ENCODE measurements around the gene GRAMD1B.

Gene GRAMD1B

GRCh38 chr11:123588117-123588863 lies 158.2 kb downstream of the GRAMD1B start:
- Histone ChIP-seq H3K9ac (ENCODE audit: low read length in 5 of 5) (no peak overlapping the region), H3K27ac (ENCODE audit: low read depth, low read length) (no peak overlapping the region), H3K9me3 (ENCODE audit: control insufficient read depth in 5 of 5, low read length in 5 of 5) (no peaks in the 10 kb centered on the region), H3K36me3 (ENCODE audit: control insufficient read depth in 5 of 5, insufficient read depth in 5 of 5, low read length in 5 of 5) (no peaks in the 10 kb centered on the region), H3K27me3 (ENCODE audit: control insufficient read depth in 5 of 5, insufficient read depth in 4 of 5, low read length in 5 of 5) (peaks cover 0 to 7% (median 4%) of the 10 kb centered on the region in 5 donors), H3K4me3 (ENCODE audit: low read depth in 1 of 5, low read length in 5 of 5) (no peak overlapping the region), H3K4me1 (ENCODE audit: control insufficient read depth in 5 of 5, insufficient read depth in 5 of 5, low read length in 5 of 5) (peaks cover 0 to 6% (median 0%) of the 10 kb centered on the region in 5 donors)

DNA sequence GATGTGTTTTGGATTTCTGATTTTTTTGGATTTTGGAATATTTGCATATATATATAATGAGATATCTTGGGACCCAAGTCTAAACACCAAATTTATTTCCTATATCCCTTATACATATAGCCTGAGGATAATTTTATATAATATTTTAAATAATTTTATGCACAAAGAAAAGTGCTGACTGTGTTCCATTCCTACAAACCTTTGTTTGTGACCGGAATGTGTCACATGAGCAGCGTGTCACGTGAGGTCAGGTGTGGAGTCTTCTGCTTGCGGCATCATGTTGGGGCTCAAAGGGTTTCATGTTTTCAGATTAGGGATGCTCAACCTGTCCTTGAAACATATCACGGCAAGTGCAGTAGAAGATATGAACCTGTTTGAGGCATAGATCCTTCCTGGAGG lies 158.8 kb downstream of the GRAMD1B start:
- H3K4me1 ChIP-seq (ENCODE audit: control insufficient read depth in 5 of 5, insufficient read depth in 5 of 5, low read length in 5 of 5): peaks cover 0 to 6% (median 0%) of the 10 kb centered on the region in 5 donors
- H3K9me3 ChIP-seq (ENCODE audit: control insufficient read depth in 5 of 5, low read length in 5 of 5): no peaks in the 10 kb centered on the region
- no peaks in the 10 kb centered on the region for H3K36me3 ChIP-seq (ENCODE audit: control insufficient read depth in 5 of 5, insufficient read depth in 5 of 5, low read length in 5 of 5)
- H3K4me3 ChIP-seq (ENCODE audit: low read depth in 1 of 5, low read length in 5 of 5): no peak overlapping the region
- H3K27me3 ChIP-seq (ENCODE audit: control insufficient read depth in 5 of 5, insufficient read depth in 4 of 5, low read length in 5 of 5): peaks cover 0 to 7% (median 4%) of the 10 kb centered on the region in 5 donors
- no peak overlapping the region for H3K27ac ChIP-seq (ENCODE audit: low read depth, low read length)
- no peak overlapping the region for H3K9ac ChIP-seq (ENCODE audit: low read length in 5 of 5)

DNA sequence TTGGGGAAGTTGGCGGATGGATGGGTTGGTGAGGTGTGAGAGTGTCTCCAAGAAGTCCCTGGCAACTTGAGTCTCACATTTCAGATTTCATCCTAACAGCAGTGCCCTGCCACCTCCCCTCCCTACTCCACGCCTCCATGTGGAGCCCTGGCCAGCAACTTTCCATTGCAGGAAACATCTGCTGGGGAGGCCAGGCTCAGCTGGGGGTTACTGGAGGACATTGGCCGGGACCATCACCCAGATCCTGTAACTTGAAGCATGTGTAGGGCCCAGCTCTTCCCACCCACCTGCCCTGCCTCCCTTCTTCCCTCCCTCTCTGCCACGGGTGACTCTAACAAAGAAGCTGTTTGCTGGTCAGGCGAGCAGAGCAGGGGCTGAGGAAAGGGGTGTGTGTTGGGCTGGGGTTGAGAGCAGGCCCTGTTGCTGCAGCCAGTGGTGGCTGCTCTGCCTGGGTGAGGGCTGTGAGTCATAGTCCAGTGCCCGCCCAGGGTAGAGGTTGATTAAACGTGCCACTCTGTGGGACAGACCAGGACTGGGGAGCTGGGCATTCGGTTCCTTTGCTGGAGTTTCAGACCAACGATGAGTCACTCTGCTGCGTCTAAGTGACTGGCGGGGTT lies 160.3 kb downstream of the GRAMD1B start:
- no peaks in the 10 kb centered on the region for H3K36me3 ChIP-seq (ENCODE audit: control insufficient read depth in 5 of 5, insufficient read depth in 5 of 5, low read length in 5 of 5)
- peaks cover 0 to 7% (median 3%) of the 10 kb centered on the region in 5 donors for H3K27me3 ChIP-seq (ENCODE audit: control insufficient read depth in 5 of 5, insufficient read depth in 4 of 5, low read length in 5 of 5)
- no peaks in the 10 kb centered on the region for H3K9me3 ChIP-seq (ENCODE audit: control insufficient read depth in 5 of 5, low read length in 5 of 5)
- no peak overlapping the region for H3K4me3 ChIP-seq (ENCODE audit: low read depth in 1 of 5, low read length in 5 of 5)
- H3K9ac ChIP-seq (ENCODE audit: low read length in 5 of 5): no peak overlapping the region
- H3K4me1 ChIP-seq (ENCODE audit: control insufficient read depth in 5 of 5, insufficient read depth in 5 of 5, low read length in 5 of 5): peaks cover 0 to 6% (median 0%) of the 10 kb centered on the region in 5 donors
- no peak overlapping the region for H3K27ac ChIP-seq (ENCODE audit: low read depth, low read length)

DNA sequence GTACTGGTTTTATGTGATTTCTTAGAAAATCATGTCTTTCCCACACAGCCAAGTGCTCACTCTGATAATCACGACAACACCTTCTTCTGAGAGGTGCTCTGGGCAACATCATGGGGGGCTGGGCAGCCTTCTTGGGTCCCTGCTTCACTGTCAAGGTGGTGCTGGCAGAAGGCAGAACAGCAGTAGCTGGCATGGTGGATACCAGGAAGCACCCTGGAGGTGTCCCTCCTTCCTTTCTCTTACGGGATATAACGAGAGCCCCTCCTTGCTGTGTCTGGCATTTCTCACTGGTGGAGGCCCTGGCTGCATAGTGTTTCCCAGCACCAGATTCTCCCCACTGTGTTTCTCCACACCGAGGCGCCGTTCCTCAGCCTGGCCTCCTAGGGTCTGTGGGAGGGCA lies 163.5 kb downstream of the GRAMD1B start:
- Histone ChIP-seq H3K9me3 (ENCODE audit: control insufficient read depth in 5 of 5, low read length in 5 of 5) (no peaks in the 10 kb centered on the region), H3K4me3 (ENCODE audit: low read depth in 1 of 5, low read length in 5 of 5) (no peak overlapping the region), H3K27ac (ENCODE audit: low read depth, low read length) (no peak overlapping the region), H3K9ac (ENCODE audit: low read length in 5 of 5) (no peak overlapping the region), H3K27me3 (ENCODE audit: control insufficient read depth in 5 of 5, insufficient read depth in 4 of 5, low read length in 5 of 5) (no peaks in the 10 kb centered on the region), H3K36me3 (ENCODE audit: control insufficient read depth in 5 of 5, insufficient read depth in 5 of 5, low read length in 5 of 5) (no peaks in the 10 kb centered on the region), H3K4me1 (ENCODE audit: control insufficient read depth in 5 of 5, insufficient read depth in 5 of 5, low read length in 5 of 5) (peaks cover 0 to 6% (median 0%) of the 10 kb centered on the region in 5 donors)

DNA sequence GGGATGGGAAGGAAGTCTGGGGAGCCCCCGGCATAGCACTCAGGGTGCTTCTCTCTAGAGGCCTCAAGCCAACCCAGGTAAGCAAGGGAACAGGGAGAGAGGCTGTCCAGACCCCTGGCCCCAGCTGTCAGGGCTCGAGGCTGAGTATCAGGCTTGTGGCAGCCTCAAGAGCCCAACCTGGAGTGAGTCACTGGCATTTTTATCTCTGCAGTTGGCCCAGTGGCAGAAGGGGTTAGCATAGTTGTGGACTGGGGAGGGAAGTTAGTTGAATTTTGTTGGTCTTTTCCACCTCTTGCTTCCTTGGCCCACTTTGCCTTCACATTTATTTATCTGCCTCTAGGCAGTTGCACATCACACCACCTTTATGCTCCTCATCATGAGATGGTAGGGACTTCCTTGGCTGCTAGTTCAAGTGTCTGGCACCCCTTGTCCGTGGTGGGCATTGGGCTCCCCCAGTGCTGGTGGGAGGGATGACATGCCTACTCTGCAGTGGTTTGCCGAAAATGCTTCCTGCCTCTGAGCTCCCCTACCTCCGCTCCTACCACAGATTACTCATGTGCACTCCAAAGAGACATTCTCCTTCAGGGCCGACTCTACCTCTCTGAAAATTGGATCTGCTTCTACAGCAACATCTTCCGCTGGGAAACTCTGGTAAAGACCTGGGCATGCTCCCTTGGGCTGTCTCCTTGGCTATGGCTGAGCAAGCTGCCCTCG lies 164.3 kb downstream of the GRAMD1B start:
- Histone ChIP-seq H3K27me3 (ENCODE audit: control insufficient read depth in 5 of 5, insufficient read depth in 4 of 5, low read length in 5 of 5) (no peaks in the 10 kb centered on the region), H3K9ac (ENCODE audit: low read length in 5 of 5) (no peak overlapping the region), H3K36me3 (ENCODE audit: control insufficient read depth in 5 of 5, insufficient read depth in 5 of 5, low read length in 5 of 5) (no peaks in the 10 kb centered on the region), H3K4me3 (ENCODE audit: low read depth in 1 of 5, low read length in 5 of 5) (no peak overlapping the region), H3K27ac (ENCODE audit: low read depth, low read length) (no peak overlapping the region), H3K4me1 (ENCODE audit: control insufficient read depth in 5 of 5, insufficient read depth in 5 of 5, low read length in 5 of 5) (peaks cover 0 to 6% (median 0%) of the 10 kb centered on the region in 5 donors), H3K9me3 (ENCODE audit: control insufficient read depth in 5 of 5, low read length in 5 of 5) (no peaks in the 10 kb centered on the region)

DNA sequence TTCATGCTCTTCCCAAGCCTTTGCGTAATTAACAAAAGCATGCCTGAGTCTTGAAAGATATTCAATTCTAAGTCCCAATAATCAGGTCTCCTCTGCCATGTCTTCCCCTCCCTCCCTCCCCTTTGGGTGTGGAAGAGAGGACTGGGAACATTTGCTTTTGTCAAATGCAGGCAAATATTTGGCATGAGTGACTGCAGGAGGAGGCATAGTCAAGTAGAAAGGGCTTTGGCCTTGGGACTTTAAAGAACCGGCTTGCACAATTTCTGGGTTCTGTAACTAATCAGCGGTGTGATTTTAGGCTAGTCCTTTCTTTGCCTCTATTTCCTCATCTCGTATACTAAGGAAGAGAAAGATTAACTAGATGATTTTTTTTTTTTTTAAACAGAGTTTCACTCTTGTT lies 164.9 kb downstream of the GRAMD1B start:
- H3K9me3 ChIP-seq (ENCODE audit: control insufficient read depth in 5 of 5, low read length in 5 of 5): no peaks in the 10 kb centered on the region
- no peak overlapping the region for H3K27ac ChIP-seq (ENCODE audit: low read depth, low read length)
- H3K36me3 ChIP-seq (ENCODE audit: control insufficient read depth in 5 of 5, insufficient read depth in 5 of 5, low read length in 5 of 5): no peaks in the 10 kb centered on the region
- no peak overlapping the region for H3K9ac ChIP-seq (ENCODE audit: low read length in 5 of 5)
- no peaks in the 10 kb centered on the region for H3K27me3 ChIP-seq (ENCODE audit: control insufficient read depth in 5 of 5, insufficient read depth in 4 of 5, low read length in 5 of 5)
- H3K4me1 ChIP-seq (ENCODE audit: control insufficient read depth in 5 of 5, insufficient read depth in 5 of 5, low read length in 5 of 5): peaks cover 0 to 6% (median 0%) of the 10 kb centered on the region in 5 donors
- H3K4me3 ChIP-seq (ENCODE audit: low read depth in 1 of 5, low read length in 5 of 5): no peak overlapping the region

DNA sequence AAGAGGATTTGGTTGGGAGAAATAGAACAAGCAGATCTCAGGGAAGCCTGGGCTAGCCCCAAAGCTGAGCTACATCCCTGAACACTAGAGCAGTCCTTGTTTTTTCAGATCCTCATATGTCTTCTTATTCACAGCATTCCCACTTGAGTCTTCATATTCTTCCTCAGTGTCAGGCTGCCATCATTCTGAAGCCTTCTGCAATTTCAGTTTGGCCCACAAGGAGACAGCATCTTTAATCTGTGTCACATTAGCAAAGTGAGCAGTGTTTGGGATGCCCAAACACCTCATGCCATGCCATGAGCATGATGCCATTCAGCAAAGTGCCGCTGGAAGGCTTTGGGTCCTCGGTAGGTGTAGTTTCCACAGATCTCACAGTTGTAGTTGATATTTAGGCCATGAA lies 167.8 kb downstream of the GRAMD1B start:
- H3K36me3 ChIP-seq (ENCODE audit: control insufficient read depth in 5 of 5, insufficient read depth in 5 of 5, low read length in 5 of 5): peaks cover 0 to 16% (median 0%) of the 10 kb centered on the region in 5 donors
- peaks cover 0 to 1% (median 0%) of the 10 kb centered on the region in 5 donors for H3K4me1 ChIP-seq (ENCODE audit: control insufficient read depth in 5 of 5, insufficient read depth in 5 of 5, low read length in 5 of 5)
- no peak overlapping the region for H3K27ac ChIP-seq (ENCODE audit: low read depth, low read length)

DNA sequence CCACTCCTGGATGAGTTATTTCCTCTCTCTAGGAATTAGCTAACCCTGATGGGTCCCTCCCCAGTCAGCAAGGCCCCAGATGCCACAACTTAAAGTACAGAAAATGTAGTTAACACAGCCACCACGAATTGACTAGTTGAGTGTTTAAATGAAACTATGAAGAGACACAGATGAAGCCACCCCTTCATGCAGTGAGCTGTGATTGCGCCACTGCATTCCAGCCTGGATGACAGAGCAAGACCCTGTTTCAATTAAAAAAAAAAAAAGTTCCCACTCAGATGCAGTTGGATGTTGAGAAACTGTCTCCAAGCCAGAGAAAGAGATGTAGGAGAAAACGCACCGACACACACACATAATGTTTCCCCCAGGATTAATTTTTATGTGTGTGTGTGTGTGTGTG lies 171.1 kb downstream of the GRAMD1B start:
- no peak overlapping the region for H3K27ac ChIP-seq (ENCODE audit: low read depth, low read length)
- peaks cover 0 to 4% (median 0%) of the 10 kb centered on the region in 5 donors for H3K4me1 ChIP-seq (ENCODE audit: control insufficient read depth in 5 of 5, insufficient read depth in 5 of 5, low read length in 5 of 5)

More for the DNA sequence above, 167.8 kb downstream of the GRAMD1B start:
- H3K9ac ChIP-seq (ENCODE audit: low read length in 5 of 5): no peak overlapping the region
- H3K9me3 ChIP-seq (ENCODE audit: control insufficient read depth in 5 of 5, low read length in 5 of 5): no peaks in the 10 kb centered on the region
- H3K27me3 ChIP-seq (ENCODE audit: control insufficient read depth in 5 of 5, insufficient read depth in 4 of 5, low read length in 5 of 5): no peaks in the 10 kb centered on the region
- H3K4me3 ChIP-seq (ENCODE audit: low read depth in 1 of 5, low read length in 5 of 5): no peak overlapping the region

GRCh38 chr11:123601743-123602142 lies 171.7 kb downstream of the GRAMD1B start:
- H3K4me3 ChIP-seq (ENCODE audit: low read depth in 1 of 5, low read length in 5 of 5): no peak overlapping the region
- peaks cover 0 to 4% (median 0%) of the 10 kb centered on the region in 5 donors for H3K4me1 ChIP-seq (ENCODE audit: control insufficient read depth in 5 of 5, insufficient read depth in 5 of 5, low read length in 5 of 5)
- no peak overlapping the region for H3K9ac ChIP-seq (ENCODE audit: low read length in 5 of 5)
- H3K27me3 ChIP-seq (ENCODE audit: control insufficient read depth in 5 of 5, insufficient read depth in 4 of 5, low read length in 5 of 5): no peaks in the 10 kb centered on the region
- no peak overlapping the region for H3K27ac ChIP-seq (ENCODE audit: low read depth, low read length)
- H3K9me3 ChIP-seq (ENCODE audit: control insufficient read depth in 5 of 5, low read length in 5 of 5): no peaks in the 10 kb centered on the region
- H3K36me3 ChIP-seq (ENCODE audit: control insufficient read depth in 5 of 5, insufficient read depth in 5 of 5, low read length in 5 of 5): peaks cover 0 to 49% (median 2%) of the 10 kb centered on the region in 5 donors

More for the DNA sequence above, 171.1 kb downstream of the GRAMD1B start:
- Histone ChIP-seq H3K27me3 (ENCODE audit: control insufficient read depth in 5 of 5, insufficient read depth in 4 of 5, low read length in 5 of 5) (no peaks in the 10 kb centered on the region), H3K9ac (ENCODE audit: low read length in 5 of 5) (no peak overlapping the region), H3K9me3 (ENCODE audit: control insufficient read depth in 5 of 5, low read length in 5 of 5) (no peaks in the 10 kb centered on the region), H3K4me3 (ENCODE audit: low read depth in 1 of 5, low read length in 5 of 5) (no peak overlapping the region), H3K36me3 (ENCODE audit: control insufficient read depth in 5 of 5, insufficient read depth in 5 of 5, low read length in 5 of 5) (peaks cover 0 to 43% (median 2%) of the 10 kb centered on the region in 5 donors)

GRCh38 chr11:123603666-123604065 lies 173.6 kb downstream of the GRAMD1B start:
- H3K4me3 ChIP-seq (ENCODE audit: low read depth in 1 of 5, low read length in 5 of 5): no peak overlapping the region
- peaks cover 0 to 65% (median 2%) of the 10 kb centered on the region in 5 donors for H3K36me3 ChIP-seq (ENCODE audit: control insufficient read depth in 5 of 5, insufficient read depth in 5 of 5, low read length in 5 of 5)
- no peaks in the 10 kb centered on the region for H3K27me3 ChIP-seq (ENCODE audit: control insufficient read depth in 5 of 5, insufficient read depth in 4 of 5, low read length in 5 of 5)
- peaks cover 0 to 4% (median 0%) of the 10 kb centered on the region in 5 donors for H3K4me1 ChIP-seq (ENCODE audit: control insufficient read depth in 5 of 5, insufficient read depth in 5 of 5, low read length in 5 of 5)
- no peak overlapping the region for H3K9ac ChIP-seq (ENCODE audit: low read length in 5 of 5)
- no peak overlapping the region for H3K27ac ChIP-seq (ENCODE audit: low read depth, low read length)
- no peaks in the 10 kb centered on the region for H3K9me3 ChIP-seq (ENCODE audit: control insufficient read depth in 5 of 5, low read length in 5 of 5)

All from subcutaneous abdominal adipose tissue (tissue), 5 donors.